Measurements from ENCODE around the gene DNM3. TPM values are rescaled to one million over a fixed set of nuclear protein-coding genes. Genes with fewer than 3 reads are reported as not detected.

Gene DNM3
- total RNA-seq, 3 donors from 2014 or later (not counting 1 experiment from before 2014, with no cell fraction given): 2.5 to 3.3 (median 2.8) TPM

DNA sequence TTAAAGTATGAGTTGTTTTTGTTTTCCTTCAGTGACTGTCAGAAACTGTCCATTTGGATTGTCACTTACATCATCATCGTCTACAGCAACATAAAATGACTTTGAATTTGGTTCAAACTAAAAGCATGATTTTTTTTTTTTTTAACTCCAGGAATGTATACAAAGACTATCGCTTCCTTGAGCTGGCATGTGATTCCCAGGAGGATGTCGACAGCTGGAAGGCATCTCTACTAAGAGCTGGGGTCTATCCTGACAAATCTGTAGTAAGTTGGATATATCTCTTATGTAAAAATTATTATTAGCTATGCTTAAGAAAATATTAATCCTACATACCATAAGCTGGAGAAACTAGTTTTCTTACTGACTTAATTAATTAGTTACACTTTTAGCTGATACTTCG, 467.3 kb downstream of the DNM3 start:
- no peaks in the 10 kb centered on the region for H3K4me1 ChIP-seq (ENCODE audit: control insufficient read depth, insufficient read depth, low read length)
- no peaks in the 10 kb centered on the region for H3K27me3 ChIP-seq (ENCODE audit: control insufficient read depth, insufficient read depth, low read length)
- Mint-ChIP-seq H3K27me3 (ENCODE audit: low read depth in 2 of 2) (no peaks in the 10 kb centered on the region), H3K4me3 (no peak overlapping the region), H3K36me3 (no peaks in the 10 kb centered on the region), H3K9me3 (no peaks in the 10 kb centered on the region), H3K4me1 (no peaks in the 10 kb centered on the region), H3K27ac (no peak overlapping the region)
- intact Hi-C loops (cut with micrococcal nuclease): no loop called here
- H3K9me3 ChIP-seq (ENCODE audit: control insufficient read depth, insufficient read depth, low read length): no peaks in the 10 kb centered on the region
- no peaks in the 10 kb centered on the region for H3K36me3 ChIP-seq (ENCODE audit: control insufficient read depth, insufficient read depth, low read length)
- TF ChIP-seq, protein P1, sequence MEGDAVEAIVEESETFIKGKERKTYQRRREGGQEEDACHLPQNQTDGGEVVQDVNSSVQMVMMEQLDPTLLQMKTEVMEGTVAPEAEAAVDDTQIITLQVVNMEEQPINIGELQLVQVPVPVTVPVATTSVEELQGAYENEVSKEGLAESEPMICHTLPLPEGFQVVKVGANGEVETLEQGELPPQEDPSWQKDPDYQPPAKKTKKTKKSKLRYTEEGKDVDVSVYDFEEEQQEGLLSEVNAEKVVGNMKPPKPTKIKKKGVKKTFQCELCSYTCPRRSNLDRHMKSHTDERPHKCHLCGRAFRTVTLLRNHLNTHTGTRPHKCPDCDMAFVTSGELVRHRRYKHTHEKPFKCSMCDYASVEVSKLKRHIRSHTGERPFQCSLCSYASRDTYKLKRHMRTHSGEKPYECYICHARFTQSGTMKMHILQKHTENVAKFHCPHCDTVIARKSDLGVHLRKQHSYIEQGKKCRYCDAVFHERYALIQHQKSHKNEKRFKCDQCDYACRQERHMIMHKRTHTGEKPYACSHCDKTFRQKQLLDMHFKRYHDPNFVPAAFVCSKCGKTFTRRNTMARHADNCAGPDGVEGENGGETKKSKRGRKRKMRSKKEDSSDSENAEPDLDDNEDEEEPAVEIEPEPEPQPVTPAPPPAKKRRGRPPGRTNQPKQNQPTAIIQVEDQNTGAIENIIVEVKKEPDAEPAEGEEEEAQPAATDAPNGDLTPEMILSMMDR (IDR thresholded peaks at IDR 0.05): no peak
- H3K4me3 ChIP-seq (ENCODE audit: low read length): no peak overlapping the region
- no peak for ATAC-seq
- 97% methylated on average over 3 of the region's 4 CpGs for WGBS (ENCODE audit: insufficient coverage)
- DNase-seq: no peak
- no peak overlapping the region for H3K27ac ChIP-seq (ENCODE audit: low read length)

DNA sequence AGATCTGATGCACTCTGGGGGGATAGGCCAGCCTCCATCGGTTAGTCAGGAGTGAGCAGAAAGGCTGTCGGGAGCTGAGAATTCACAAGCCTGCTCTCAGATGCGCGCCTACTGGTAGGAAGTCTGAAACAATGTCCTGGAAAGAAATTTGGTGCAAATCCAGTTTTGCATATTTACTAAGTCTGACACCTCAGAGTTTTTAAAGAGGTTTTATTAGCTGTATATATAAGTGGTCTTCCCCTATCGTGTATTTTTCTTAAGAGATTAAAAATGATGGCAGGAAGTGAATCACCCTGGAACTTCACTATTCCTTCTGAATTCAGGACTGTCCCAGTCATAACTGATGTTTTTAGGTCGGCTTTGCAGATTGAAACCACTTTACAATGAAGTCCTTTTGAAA, 479.4 kb downstream of the DNM3 start:
- Histone ChIP-seq H3K4me3 (ENCODE audit: low read length) (no peak overlapping the region), H3K4me1 (ENCODE audit: control insufficient read depth, insufficient read depth, low read length) (no peaks in the 10 kb centered on the region), H3K27me3 (ENCODE audit: control insufficient read depth, insufficient read depth, low read length) (no peaks in the 10 kb centered on the region), H3K36me3 (ENCODE audit: control insufficient read depth, insufficient read depth, low read length) (no peaks in the 10 kb centered on the region), H3K9me3 (ENCODE audit: control insufficient read depth, insufficient read depth, low read length) (no peaks in the 10 kb centered on the region), H3K27ac (ENCODE audit: low read length) (no peak overlapping the region)
- TF ChIP-seq, protein P1 (IDR thresholded peaks at IDR 0.05): no peak
- Mint-ChIP-seq H3K27me3 (ENCODE audit: low read depth in 2 of 2) (no peaks in the 10 kb centered on the region), H3K9me3 (no peaks in the 10 kb centered on the region), H3K36me3 (no peaks in the 10 kb centered on the region), H3K27ac (no peak overlapping the region), H3K4me3 (no peak overlapping the region), H3K4me1 (no peaks in the 10 kb centered on the region)
- DNase-seq (no peak), ATAC-seq (no peak)
- 90% methylated on average over 5 of the region's 6 CpGs for WGBS (ENCODE audit: insufficient coverage)
- intact Hi-C loops (cut with micrococcal nuclease): no loop called here

DNA sequence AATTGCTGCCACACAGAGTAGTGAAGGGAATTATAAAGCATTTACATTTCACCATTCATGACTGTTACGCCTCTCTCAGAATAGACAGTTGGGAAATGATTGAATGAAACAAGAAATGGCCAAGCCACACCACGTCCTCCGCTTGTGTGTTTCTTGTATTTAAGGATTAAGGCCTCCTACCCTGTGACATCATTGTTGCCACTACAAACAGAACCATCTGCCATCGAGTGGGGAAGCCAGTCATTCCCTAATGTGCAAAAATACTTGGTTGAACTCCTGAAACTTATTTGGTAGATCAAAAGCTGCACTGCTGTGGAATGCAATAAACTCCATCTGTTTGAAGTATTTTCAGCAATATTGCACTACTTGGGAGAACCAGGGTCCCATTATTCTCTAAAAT, 480.2 kb downstream of the DNM3 start:
- Mint-ChIP-seq H3K4me3 (no peak overlapping the region), H3K27ac (no peak overlapping the region), H3K9me3 (no peaks in the 10 kb centered on the region), H3K27me3 (ENCODE audit: low read depth in 2 of 2) (no peaks in the 10 kb centered on the region), H3K4me1 (no peaks in the 10 kb centered on the region), H3K36me3 (no peaks in the 10 kb centered on the region)
- H3K4me3 ChIP-seq (ENCODE audit: low read length): no peak overlapping the region
- intact Hi-C loops (cut with micrococcal nuclease): no loop called here
- H3K36me3 ChIP-seq (ENCODE audit: control insufficient read depth, insufficient read depth, low read length): no peaks in the 10 kb centered on the region
- H3K27ac ChIP-seq (ENCODE audit: low read length): no peak overlapping the region
- TF ChIP-seq, protein P1 (IDR thresholded peaks at IDR 0.05): no peak
- H3K9me3 ChIP-seq (ENCODE audit: control insufficient read depth, insufficient read depth, low read length): no peaks in the 10 kb centered on the region
- H3K27me3 ChIP-seq (ENCODE audit: control insufficient read depth, insufficient read depth, low read length): no peaks in the 10 kb centered on the region
- H3K4me1 ChIP-seq (ENCODE audit: control insufficient read depth, insufficient read depth, low read length): no peaks in the 10 kb centered on the region
- DNase-seq (no peak), ATAC-seq (no peak)
- 82% methylated on average over 3 of the region's 4 CpGs for WGBS (ENCODE audit: insufficient coverage)

DNA sequence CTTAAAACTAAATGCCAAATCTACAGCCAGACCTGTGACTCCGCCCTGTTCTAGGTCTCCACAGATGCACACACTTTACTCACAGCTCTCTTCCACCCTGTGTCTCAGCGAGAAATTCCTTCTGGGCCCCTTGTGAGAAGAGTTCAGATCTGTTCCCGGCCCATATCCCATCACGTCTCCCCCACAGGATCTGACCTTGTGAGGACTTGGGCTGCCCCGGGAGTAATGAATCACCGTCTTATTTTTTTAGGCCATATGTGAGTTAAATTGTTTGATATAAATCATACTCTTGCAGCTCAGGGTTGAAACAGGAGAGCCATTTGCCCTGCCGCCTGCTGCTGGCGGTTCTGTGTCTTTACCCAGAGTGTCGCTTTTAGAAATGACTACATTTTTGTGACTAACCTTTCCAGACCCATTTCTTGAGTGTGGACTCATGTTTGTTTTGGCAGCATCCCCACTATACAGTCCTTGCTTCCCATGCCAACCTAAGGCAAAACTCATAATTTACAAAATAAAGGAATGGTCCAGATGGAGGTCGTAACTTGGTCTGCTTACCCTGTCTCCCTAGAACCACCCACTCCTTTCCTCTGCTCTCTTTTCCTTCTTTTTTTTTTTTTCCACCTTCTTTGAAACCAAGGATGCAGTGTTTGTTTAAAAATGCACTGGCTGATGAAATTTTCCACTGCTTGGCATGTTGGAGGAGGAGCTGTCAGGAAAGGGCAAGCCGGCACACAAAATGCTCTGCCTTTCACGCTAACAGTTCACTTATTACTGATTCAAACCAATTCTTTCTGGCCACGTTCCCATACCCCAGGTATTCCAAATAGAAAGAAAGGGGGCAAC, 481.1 kb downstream of the DNM3 start:
- intact Hi-C loops (cut with micrococcal nuclease): no loop called here
- Histone ChIP-seq H3K4me3 (ENCODE audit: low read length) (no peak overlapping the region), H3K36me3 (ENCODE audit: control insufficient read depth, insufficient read depth, low read length) (no peaks in the 10 kb centered on the region), H3K27me3 (ENCODE audit: control insufficient read depth, insufficient read depth, low read length) (no peaks in the 10 kb centered on the region), H3K27ac (ENCODE audit: low read length) (no peak overlapping the region), H3K4me1 (ENCODE audit: control insufficient read depth, insufficient read depth, low read length) (no peaks in the 10 kb centered on the region), H3K9me3 (ENCODE audit: control insufficient read depth, insufficient read depth, low read length) (no peaks in the 10 kb centered on the region)
- no peaks in the 10 kb centered on the region for H3K9me3 Mint-ChIP-seq
- DNase-seq (no peak), ATAC-seq (no peak)
- H3K4me3 Mint-ChIP-seq: no peak overlapping the region
- H3K36me3 Mint-ChIP-seq: no peaks in the 10 kb centered on the region
- H3K4me1 Mint-ChIP-seq: no peaks in the 10 kb centered on the region
- TF ChIP-seq, protein P1 (IDR thresholded peaks at IDR 0.05): no peak
- H3K27ac Mint-ChIP-seq: no peak overlapping the region
- whole genome bisulfite sequencing (ENCODE audit: insufficient coverage): 95% methylated on average over 10 of the region's 13 CpGs
- H3K27me3 Mint-ChIP-seq (ENCODE audit: low read depth in 2 of 2): no peaks in the 10 kb centered on the region
